Activated CD8-positive, alpha-beta memory T cell treated with anti-CD3 and anti-CD28 coated beads for 4 hours (primary cell): Measurements from ENCODE around the gene PSMD10.

ENCODE experiments used
- DNase-seq, 2 donors: peaks; one replicate each; pipeline ENCODE4 v3.0.0-alpha.2; 2020; ENCODE audit warnings: low read depth in 2 of 2

Gene PSMD10

DNA sequence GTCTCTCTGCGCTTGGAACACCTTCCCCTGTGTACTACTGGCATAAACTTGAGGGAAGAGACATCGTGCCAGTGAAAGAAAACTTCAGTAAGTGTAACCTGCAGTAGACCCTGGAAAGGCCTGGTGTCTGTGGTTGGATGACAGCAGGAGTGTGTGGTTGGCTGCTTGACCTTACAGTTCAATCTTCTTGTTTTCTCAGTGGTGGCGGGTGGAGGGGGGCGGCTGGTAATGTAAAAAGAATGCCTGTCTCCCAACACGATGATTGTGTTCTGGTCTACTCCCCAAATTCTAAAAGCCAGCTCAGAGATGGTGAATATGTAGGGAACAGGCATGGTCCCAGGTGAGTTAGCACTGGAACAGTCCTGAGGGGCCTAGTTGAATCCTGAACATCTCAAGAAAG, 18.6 kb downstream of the PSMD10 start:
- DNase-seq: no peak

DNA sequence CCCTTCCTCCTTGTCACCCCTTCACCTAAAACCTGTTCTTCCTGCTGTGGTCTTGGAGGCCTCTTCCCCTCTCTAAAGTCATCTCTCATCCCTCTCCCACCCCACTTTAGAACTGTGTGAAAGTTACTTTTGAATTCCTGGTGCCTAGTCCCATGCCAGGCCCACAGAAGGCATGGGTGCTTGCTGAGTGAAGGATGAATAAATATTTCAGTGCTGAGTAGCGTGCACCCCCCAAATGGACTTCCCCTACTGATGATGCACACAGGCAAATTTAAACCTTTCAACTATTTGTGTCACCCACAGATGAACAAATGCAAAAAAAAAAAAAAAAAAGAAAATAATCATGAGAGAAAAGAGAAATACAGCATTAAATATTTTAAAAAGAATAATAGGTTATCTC, 19.8 kb downstream of the PSMD10 start:
- DNase-seq: no peak

- DNase-seq: no peak
These were observed 20.5 kb downstream of the PSMD10 start for GRCh38 chrX:108070891-108071290.

GRCh38 chrX:108068121-108068520, 23.2 kb downstream of the PSMD10 start:
- DNase-seq: no peak

DNA sequence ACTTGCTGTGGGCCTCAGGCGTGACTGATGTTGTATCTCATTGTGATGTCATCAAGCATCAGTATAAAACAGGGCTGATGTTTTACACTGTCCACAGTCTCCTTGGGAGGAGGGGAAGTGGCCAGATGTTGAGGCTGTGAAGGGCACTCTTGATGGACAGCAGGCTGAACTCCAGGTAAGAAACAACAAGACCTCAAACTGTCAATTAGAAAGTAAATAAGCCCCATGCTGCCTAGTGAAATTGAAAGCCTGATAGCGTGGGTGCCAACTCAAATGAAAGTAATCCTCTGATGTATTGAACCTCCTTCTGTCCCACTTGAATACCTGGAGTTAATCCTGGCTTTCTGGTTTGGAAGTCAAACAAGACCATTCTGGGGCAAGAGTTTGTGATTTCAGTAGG, 26.7 kb downstream of the PSMD10 start:
- DNase-seq: no peak

- DNase-seq: no peak
These were observed 27.3 kb downstream of the PSMD10 start for GRCh38 chrX:108064001-108064400.

DNA sequence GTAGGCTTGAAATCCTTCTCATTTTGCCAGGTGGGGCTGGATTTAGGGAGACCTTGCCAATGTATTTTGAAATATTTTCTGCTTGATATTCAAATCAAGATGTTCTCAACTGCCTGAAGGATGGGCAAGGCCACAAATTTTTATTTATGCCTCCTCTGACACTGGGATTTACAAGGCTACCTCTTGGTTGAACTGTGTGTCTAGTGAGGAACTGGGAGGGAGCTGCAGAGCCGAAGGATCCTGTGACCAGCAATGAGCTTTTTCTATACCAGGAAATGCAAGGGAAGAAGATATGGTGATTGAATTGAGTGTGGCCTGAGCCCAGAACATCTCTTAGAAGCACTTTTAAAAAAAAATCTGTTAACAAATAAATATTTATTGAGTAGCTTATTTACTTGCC, 31.5 kb downstream of the PSMD10 start:
- DNase-seq: no peak

DNA sequence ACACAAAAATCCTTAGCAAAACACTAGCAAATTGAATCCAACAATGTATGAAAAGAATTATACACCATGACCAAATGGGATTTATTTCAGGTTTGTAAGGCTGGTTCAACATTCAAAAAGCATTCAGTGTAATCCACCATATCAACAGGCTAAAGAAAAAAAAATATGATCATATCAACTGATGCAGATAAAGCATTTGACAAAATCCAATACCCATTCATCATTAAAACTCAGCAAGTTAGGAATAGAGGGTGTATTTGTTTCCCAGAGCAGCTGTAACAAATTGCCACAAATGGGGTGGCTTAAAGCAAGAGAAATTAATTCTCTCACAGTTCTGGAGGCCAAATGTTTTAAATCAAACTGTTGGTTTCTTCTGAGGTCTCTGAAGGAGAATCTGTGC, 35.8 kb downstream of the PSMD10 start:
- DNase-seq: no peak

DNA sequence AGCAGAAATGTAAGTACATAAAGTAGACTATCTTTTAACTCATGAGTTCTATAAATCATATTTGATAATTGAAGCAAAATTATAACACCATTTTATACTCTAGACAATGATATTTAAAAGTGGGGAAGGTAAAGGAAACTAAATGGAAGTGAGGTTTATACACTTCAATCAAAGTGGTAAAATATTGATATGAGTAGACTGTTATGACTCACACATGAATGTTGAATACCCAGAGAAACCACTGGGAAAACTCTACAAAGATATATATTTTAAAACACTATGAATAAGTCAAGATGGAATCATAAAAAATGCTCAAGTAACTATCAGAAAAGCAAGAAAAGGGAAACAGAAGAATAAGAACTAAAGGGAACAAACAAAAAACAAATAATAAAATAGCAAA, 38.1 kb downstream of the PSMD10 start:
- no peak for DNase-seq

- DNase-seq: no peak
These were observed 41.7 kb downstream of the PSMD10 start for GRCh38 chrX:108049649-108050048.

GRCh38 chrX:108044554-108045256, 46.6 kb downstream of the PSMD10 start, which contains the start of gene VSIG1:
Gene VSIG1 (plus strand): TSS chrX:108045065. CDS start chrX:108045131, 66 bp downstream.
- DNase-seq: no peak

DNA sequence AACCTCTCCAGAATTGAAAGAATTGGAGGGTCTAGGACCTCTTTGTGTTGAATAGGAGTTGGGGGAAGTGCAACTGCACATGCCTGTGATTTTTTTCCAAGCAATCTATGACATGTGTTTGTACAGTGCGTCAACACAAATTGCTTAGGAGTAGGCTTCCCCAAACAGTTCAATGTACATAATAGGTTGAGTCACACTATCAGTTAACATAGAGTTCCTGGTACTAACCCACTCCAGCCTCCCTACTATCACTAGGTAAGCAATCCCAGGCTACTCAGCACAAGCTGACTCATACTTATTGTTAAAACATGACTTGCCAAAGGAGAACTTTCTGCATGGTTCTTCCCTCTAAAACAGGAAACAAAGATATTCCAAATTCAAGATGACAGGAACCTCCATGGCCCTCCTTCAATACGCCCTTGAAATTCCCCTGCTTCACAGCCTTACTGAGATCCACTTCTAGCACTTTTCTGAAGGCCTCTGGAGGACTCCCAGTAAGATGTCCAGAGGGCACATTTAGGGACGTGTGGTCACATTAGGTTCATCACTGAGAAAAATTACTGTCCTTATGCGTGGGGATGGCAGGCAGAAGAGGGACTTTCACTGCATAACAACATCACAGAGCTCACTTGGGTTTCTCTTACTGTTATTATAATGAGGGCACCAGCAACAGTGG, 54.9 kb downstream of the PSMD10 start:
- DNase-seq: no peak

DNA sequence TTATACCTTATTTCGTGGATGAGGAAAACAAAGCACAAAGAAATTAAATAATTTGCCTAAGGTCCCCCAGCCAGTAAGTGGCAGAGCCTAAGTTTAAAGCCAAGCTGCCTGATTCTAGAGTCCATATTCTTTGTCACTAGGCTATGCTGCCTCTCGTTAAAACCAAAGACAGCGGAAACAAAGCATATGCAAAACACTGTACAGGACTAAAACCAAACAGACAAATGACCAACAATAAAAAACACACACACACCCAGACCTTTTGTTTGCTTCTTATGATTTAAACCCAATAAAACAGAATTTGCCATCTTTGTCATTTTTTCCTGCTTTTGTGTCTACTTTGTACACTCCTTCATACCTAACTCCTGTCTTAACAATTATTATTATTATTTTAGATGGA, 56.6 kb downstream of the PSMD10 start:
- no peak for DNase-seq
